ENCODE measurements around the gene NPL.

The NPL gene

DNA sequence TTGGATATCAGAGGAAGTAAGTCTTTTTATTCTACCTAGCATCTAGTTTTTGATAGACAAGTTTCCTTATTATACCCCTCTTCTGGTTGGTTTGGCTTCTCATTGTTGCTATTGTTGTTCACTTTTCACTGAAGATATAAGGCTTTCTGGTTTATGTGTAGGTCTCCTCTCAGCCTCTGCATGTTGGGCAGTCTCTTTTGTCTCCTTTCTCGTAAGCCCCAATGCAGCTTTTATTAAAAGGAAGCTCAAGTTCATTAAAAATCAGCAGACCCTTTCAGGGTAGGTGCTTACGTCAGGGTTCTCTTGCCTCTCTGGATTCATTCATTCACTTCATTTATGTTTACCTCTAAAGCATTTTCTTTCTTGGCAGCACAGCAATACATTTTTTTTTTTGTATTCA, 44.8 kb downstream of the NPL start:
- Histone ChIP-seq H3K27me3 (ENCODE audit: control insufficient read depth, insufficient read depth, low read length) (no peaks in the 10 kb centered on the region), H3K9ac (ENCODE audit: low read depth, low read length) (no peak overlapping the region), H3K36me3 (ENCODE audit: control insufficient read depth, insufficient read depth, low read length) (no peaks in the 10 kb centered on the region), H3K4me1 (ENCODE audit: control insufficient read depth, insufficient read depth, low read length) (no peaks in the 10 kb centered on the region), H3K4me3 (ENCODE audit: low read depth, low read length) (no peak overlapping the region), H3K9me3 (ENCODE audit: control insufficient read depth, insufficient read depth, low read length) (no peaks in the 10 kb centered on the region)

DNA sequence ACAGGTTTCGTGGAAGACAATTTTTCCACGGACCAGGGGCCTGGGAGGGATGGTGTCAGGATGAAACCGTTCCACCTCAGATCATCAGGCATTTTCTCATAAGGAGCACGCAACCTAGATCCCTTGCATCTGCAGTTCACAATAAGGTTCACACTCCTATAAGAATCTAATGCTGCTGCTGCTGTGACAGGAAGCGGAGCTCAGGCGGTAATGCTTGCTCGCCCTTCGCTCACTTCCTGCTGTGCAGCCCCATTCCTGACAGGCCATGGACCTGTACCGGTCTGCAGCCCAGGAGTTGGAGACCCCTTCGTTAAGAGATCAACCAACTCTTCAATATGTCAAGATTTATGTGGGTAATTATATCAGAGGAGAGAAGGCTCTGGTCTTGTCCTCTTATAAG, 46.2 kb downstream of the NPL start:
- H3K9me3 ChIP-seq (ENCODE audit: control insufficient read depth, insufficient read depth, low read length) = no peaks in the 10 kb centered on the region
- no peaks in the 10 kb centered on the region for H3K36me3 ChIP-seq (ENCODE audit: control insufficient read depth, insufficient read depth, low read length)
- no peak overlapping the region for H3K4me3 ChIP-seq (ENCODE audit: low read depth, low read length)
- H3K4me1 ChIP-seq (ENCODE audit: control insufficient read depth, insufficient read depth, low read length) = no peaks in the 10 kb centered on the region
- no peak overlapping the region for H3K9ac ChIP-seq (ENCODE audit: low read depth, low read length)
- no peaks in the 10 kb centered on the region for H3K27me3 ChIP-seq (ENCODE audit: control insufficient read depth, insufficient read depth, low read length)

DNA sequence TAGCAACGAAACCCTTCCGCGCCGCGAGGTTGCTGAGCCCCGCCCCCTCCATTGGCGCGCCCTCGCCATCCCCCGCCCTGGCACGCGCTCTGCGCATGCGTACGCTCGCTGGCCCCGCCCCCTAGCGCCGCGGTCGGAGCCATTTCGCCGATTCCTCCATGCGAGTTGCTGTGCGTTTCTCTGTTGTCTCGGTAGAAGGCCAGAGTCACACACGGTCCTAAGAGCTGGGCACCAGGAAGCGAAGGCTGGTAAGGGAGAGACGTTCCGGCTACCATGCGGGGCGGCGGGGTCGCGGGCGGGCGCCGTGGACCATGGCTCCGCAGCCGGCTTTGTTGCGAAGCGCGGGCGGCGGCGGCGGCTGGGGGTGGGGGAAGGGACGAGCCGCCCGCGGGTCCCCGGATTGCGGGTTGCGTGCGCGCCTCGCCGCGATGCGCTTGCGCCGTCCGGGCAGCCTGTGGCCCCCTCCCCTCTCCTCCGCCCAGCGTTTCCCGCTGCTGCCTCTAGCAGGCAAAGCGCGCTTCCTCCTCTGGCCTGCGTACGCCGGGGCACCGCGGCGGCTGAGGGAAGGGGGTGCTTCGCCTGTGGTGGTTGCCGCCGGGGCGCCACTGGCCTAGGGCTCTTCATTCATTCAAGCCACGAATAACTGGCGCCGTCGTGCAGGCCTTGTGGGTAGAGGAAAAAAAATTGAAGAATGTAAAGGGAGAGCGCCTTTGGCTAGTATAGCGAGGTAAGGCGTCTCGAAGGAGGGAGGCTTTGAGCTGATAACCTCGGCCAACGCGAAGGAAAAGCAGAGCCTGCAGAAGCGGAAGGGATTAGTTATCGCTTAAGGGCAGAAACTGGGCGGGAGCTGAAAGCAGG, 49.9 kb downstream of the NPL start, which contains the start of gene DHX9:
Gene DHX9 (plus strand): TSS at position 139 of the 858 bp plus-strand sequence. CDS start 3,220 bp downstream, outside the sequence.
- H3K36me3 ChIP-seq (ENCODE audit: control insufficient read depth, insufficient read depth, low read length) = peaks cover 5% of the 10 kb centered on the region
- no peaks in the 10 kb centered on the region for H3K9me3 ChIP-seq (ENCODE audit: control insufficient read depth, insufficient read depth, low read length)
- no peaks in the 10 kb centered on the region for H3K27me3 ChIP-seq (ENCODE audit: control insufficient read depth, insufficient read depth, low read length)
- H3K4me1 ChIP-seq (ENCODE audit: control insufficient read depth, insufficient read depth, low read length) = peaks cover 5% of the 10 kb centered on the region
- H3K4me3 ChIP-seq (ENCODE audit: low read depth, low read length) = peak within 1 kb of the TSS; percentile 77
- H3K9ac ChIP-seq (ENCODE audit: low read depth, low read length) = peak within 1 kb of the TSS; percentile 97

DNA sequence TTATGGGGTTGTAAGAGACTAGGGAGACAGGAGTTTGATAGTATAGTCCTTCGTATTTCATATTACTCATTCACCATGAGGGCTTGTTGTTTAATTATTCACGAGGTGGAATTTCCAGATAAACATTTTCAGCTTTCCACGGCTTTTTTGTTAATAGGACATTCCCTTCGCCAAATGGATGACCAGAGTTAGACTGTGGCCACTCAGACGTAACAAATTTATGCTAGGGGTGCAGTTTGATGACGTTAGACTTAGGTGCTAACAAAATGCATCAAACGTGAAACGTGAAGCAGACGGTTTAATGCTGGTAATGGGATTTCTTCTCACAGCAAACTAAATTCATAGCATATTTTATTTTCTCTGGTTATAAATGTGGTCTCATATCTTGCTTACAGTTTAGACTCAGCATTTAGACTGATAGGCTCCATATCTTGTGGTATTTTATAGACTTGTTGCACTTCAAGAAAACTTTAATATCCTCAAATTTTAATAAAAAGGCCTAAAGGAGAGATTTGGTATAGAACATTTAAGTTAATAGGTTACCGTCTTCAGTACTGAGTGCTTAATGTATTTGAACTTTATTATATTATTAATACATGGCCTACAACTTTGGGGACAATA, 51.9 kb downstream of the NPL start:
- Histone ChIP-seq H3K9ac (ENCODE audit: low read depth, low read length) (no peak overlapping the region), H3K9me3 (ENCODE audit: control insufficient read depth, insufficient read depth, low read length) (no peaks in the 10 kb centered on the region), H3K36me3 (ENCODE audit: control insufficient read depth, insufficient read depth, low read length) (peaks cover 11% of the 10 kb centered on the region), H3K4me1 (ENCODE audit: control insufficient read depth, insufficient read depth, low read length) (peaks cover 11% of the 10 kb centered on the region), H3K27me3 (ENCODE audit: control insufficient read depth, insufficient read depth, low read length) (no peaks in the 10 kb centered on the region), H3K4me3 (ENCODE audit: low read depth, low read length) (peak overlapping the region; percentile 75)

DNA sequence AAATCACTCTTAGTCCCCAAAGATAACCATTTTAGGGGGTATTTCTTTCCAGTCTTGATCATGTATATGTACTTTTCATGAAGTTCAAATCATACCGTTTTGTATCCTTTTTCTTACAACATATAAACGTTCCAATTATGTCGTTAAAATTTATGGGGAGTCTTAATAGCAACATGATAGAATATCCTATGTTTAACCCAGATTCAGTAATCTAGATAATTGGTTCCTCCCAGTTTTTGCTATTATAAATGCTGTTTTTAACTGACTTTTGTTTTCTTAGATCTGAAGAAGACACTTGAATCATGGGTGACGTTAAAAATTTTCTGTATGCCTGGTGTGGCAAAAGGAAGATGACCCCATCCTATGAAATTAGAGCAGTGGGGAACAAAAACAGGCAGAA, 52.7 kb downstream of the NPL start:
- Histone ChIP-seq H3K36me3 (ENCODE audit: control insufficient read depth, insufficient read depth, low read length) (peaks cover 11% of the 10 kb centered on the region), H3K4me1 (ENCODE audit: control insufficient read depth, insufficient read depth, low read length) (peaks cover 11% of the 10 kb centered on the region), H3K9me3 (ENCODE audit: control insufficient read depth, insufficient read depth, low read length) (no peaks in the 10 kb centered on the region), H3K27me3 (ENCODE audit: control insufficient read depth, insufficient read depth, low read length) (no peaks in the 10 kb centered on the region), H3K4me3 (ENCODE audit: low read depth, low read length) (peak overlapping the region; percentile 12), H3K9ac (ENCODE audit: low read depth, low read length) (no peak overlapping the region)

DNA sequence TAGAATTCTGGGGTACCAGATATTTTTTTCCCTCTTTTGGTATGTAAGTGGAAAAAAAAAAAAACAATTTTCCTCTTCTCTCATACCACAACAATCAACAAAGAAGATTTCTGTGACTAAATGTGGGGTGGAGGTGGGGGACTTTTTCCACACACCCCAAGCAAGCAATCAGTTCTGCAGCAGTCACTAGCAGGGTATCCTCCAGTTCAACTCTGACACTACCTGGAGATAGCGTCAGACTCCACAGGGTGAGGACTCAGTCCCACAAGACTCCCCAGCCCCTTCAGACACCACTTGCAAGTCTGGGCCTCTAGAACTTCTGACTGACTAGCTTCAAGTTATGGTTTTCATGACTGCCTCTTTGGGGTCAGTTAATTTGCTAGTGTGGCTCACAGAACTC, 55.8 kb downstream of the NPL start:
- peaks cover 11% of the 10 kb centered on the region for H3K4me1 ChIP-seq (ENCODE audit: control insufficient read depth, insufficient read depth, low read length)
- peaks cover 27% of the 10 kb centered on the region for H3K36me3 ChIP-seq (ENCODE audit: control insufficient read depth, insufficient read depth, low read length)
- H3K27me3 ChIP-seq (ENCODE audit: control insufficient read depth, insufficient read depth, low read length) = no peaks in the 10 kb centered on the region
- H3K9me3 ChIP-seq (ENCODE audit: control insufficient read depth, insufficient read depth, low read length) = no peaks in the 10 kb centered on the region
- H3K4me3 ChIP-seq (ENCODE audit: low read depth, low read length) = no peak overlapping the region
- H3K9ac ChIP-seq (ENCODE audit: low read depth, low read length) = no peak overlapping the region

DNA sequence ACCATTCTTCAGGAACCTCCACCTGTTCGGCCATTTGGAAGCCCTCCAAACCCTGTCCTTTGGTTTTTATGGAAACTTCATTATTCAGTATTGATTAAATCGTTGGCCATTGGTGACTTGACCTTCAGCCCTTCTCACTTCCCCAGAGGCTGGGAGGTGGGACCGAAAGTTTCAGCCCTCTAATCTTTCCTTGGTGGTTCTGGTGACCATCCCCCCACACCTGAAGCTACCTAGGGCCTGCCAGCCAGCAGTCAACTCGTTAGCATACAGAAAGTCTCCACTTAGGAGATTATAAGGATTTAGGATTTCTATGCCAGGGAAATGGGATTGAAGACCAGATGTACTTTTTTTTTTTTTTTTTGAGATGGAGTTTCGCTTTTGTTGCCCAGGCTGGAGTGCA, 56.3 kb downstream of the NPL start:
- H3K4me1 ChIP-seq (ENCODE audit: control insufficient read depth, insufficient read depth, low read length) = peaks cover 11% of the 10 kb centered on the region
- peaks cover 32% of the 10 kb centered on the region for H3K36me3 ChIP-seq (ENCODE audit: control insufficient read depth, insufficient read depth, low read length)
- H3K9ac ChIP-seq (ENCODE audit: low read depth, low read length) = no peak overlapping the region
- H3K9me3 ChIP-seq (ENCODE audit: control insufficient read depth, insufficient read depth, low read length) = no peaks in the 10 kb centered on the region
- no peak overlapping the region for H3K4me3 ChIP-seq (ENCODE audit: low read depth, low read length)
- no peaks in the 10 kb centered on the region for H3K27me3 ChIP-seq (ENCODE audit: control insufficient read depth, insufficient read depth, low read length)

DNA sequence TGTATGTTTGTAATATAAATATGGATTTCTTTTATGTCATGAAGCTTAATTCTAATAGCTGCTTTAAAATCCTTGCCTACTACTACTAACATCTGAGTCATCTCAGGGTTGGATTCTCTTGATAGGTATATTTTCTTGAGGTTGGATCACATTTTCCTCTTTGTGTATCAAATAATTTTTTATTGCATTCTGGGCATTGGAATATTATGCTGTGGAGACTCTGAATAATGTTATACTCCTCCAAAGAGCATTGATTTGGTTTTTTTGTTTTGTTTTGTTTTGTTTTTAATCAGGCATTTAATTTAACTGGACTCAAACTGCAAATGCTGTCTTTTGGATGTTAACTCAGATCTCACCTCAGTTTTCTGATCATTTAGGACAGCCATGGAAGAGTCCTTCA, 57.5 kb downstream of the NPL start:
- H3K36me3 ChIP-seq (ENCODE audit: control insufficient read depth, insufficient read depth, low read length) = peaks cover 34% of the 10 kb centered on the region
- H3K9ac ChIP-seq (ENCODE audit: low read depth, low read length) = no peak overlapping the region
- no peaks in the 10 kb centered on the region for H3K9me3 ChIP-seq (ENCODE audit: control insufficient read depth, insufficient read depth, low read length)
- peaks cover 10% of the 10 kb centered on the region for H3K4me1 ChIP-seq (ENCODE audit: control insufficient read depth, insufficient read depth, low read length)
- H3K4me3 ChIP-seq (ENCODE audit: low read depth, low read length) = no peak overlapping the region
- H3K27me3 ChIP-seq (ENCODE audit: control insufficient read depth, insufficient read depth, low read length) = no peaks in the 10 kb centered on the region

DNA sequence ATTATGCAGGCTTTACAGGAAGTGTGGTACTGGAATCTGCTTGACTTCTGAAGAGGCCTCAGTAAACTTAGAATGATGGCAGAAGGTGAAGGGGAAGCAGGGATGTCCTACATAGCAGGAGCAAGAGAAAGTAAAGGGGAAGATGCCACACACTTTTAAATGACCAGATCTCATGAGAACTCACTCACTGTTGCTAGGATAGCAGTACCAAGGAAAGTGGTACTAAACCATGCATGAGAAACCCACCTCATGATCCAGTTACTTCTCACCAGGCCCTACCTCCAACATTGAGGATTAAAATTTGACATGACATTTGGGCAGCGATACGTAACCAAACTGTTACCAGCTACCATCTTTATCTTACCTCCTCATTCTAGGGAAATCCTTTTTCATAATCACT, 59.2 kb downstream of the NPL start:
- Histone ChIP-seq H3K4me1 (ENCODE audit: control insufficient read depth, insufficient read depth, low read length) (peaks cover 6% of the 10 kb centered on the region), H3K9me3 (ENCODE audit: control insufficient read depth, insufficient read depth, low read length) (no peaks in the 10 kb centered on the region), H3K9ac (ENCODE audit: low read depth, low read length) (no peak overlapping the region), H3K4me3 (ENCODE audit: low read depth, low read length) (no peak overlapping the region), H3K27me3 (ENCODE audit: control insufficient read depth, insufficient read depth, low read length) (no peaks in the 10 kb centered on the region), H3K36me3 (ENCODE audit: control insufficient read depth, insufficient read depth, low read length) (peaks cover 43% of the 10 kb centered on the region)

DNA sequence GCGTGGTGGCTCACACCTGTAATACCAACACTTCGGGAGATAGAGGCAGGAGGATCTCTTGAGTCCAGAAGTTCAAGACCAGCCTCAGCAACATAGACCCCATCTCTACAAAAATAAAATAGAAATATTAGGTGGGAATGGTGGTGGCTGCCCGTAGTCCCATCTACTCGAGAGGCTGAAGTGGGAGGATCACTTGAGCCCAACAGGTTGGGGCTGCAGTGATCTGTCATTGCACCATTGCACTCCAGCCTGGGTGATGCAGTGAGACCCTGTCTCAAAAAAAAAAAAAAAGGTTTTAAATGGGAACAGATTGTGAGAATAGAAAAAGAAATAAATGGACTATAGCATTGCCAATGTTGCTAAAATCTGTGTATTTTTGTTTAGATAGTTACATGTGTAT, 60.7 kb downstream of the NPL start:
- no peak overlapping the region for H3K4me3 ChIP-seq (ENCODE audit: low read depth, low read length)
- no peaks in the 10 kb centered on the region for H3K27me3 ChIP-seq (ENCODE audit: control insufficient read depth, insufficient read depth, low read length)
- no peak overlapping the region for H3K9ac ChIP-seq (ENCODE audit: low read depth, low read length)
- no peaks in the 10 kb centered on the region for H3K9me3 ChIP-seq (ENCODE audit: control insufficient read depth, insufficient read depth, low read length)
- peaks cover 49% of the 10 kb centered on the region for H3K36me3 ChIP-seq (ENCODE audit: control insufficient read depth, insufficient read depth, low read length)
- H3K4me1 ChIP-seq (ENCODE audit: control insufficient read depth, insufficient read depth, low read length) = peaks cover 5% of the 10 kb centered on the region

DNA sequence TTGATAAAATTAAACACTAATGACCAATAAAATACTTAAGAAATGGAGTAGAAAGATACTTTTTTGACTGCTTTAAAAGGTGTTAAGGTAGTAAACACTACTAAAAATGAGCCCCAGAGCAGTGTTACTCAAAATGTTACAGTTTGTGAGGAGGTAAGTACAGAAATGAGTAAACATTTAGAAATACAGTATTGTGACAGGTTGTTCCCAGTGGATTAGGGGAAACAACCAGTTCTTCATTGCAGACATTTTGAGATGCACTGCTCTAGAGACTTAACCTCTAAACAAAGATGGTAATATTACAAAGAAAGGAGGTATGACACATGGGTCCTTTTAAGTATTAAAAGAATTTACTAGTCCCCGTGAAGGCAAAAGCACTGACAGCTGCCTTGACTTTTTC, 62.3 kb downstream of the NPL start:
- H3K4me3 ChIP-seq (ENCODE audit: low read depth, low read length) = no peak overlapping the region
- H3K9me3 ChIP-seq (ENCODE audit: control insufficient read depth, insufficient read depth, low read length) = no peaks in the 10 kb centered on the region
- H3K36me3 ChIP-seq (ENCODE audit: control insufficient read depth, insufficient read depth, low read length) = peaks cover 57% of the 10 kb centered on the region
- H3K9ac ChIP-seq (ENCODE audit: low read depth, low read length) = no peak overlapping the region
- H3K27me3 ChIP-seq (ENCODE audit: control insufficient read depth, insufficient read depth, low read length) = no peaks in the 10 kb centered on the region
- no peaks in the 10 kb centered on the region for H3K4me1 ChIP-seq (ENCODE audit: control insufficient read depth, insufficient read depth, low read length)

DNA sequence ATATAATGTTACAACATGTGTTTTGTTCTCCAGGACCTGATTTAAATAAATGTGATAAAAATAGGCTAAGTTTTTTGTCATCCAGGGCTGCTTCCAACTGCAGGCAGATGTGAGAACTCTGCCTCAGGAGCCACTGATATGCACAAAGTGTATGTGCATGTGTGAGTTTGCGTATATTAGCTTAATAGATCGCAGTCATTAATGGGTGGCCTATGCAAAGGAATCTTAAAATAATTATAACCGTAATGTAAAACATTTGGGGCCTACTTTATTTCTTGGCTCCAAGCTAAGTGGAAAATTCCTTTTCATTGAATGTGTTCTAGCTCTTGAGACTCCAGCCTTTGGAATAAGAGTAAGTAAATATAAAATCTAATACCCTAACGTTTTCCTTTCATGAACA, 66.3 kb downstream of the NPL start:
- no peaks in the 10 kb centered on the region for H3K27me3 ChIP-seq (ENCODE audit: control insufficient read depth, insufficient read depth, low read length)
- H3K9me3 ChIP-seq (ENCODE audit: control insufficient read depth, insufficient read depth, low read length) = no peaks in the 10 kb centered on the region
- H3K9ac ChIP-seq (ENCODE audit: low read depth, low read length) = no peak overlapping the region
- H3K4me1 ChIP-seq (ENCODE audit: control insufficient read depth, insufficient read depth, low read length) = no peaks in the 10 kb centered on the region
- H3K4me3 ChIP-seq (ENCODE audit: low read depth, low read length) = no peak overlapping the region
- peaks cover 70% of the 10 kb centered on the region for H3K36me3 ChIP-seq (ENCODE audit: control insufficient read depth, insufficient read depth, low read length)

Measured in iPS-15b (cell line).